T-helper 17 cell (primary cell): Measurements from ENCODE around the gene U2AF2. TPM values are rescaled to one million over a fixed set of nuclear protein-coding genes. Genes with fewer than 3 reads are reported as not detected.
A peak's percentile ranks its signal among the peaks of the same experiment; 100 is the strongest.

Experiments used
- ATAC-seq: fragments of 150-1000 bp; cut with Tn5 transposase; 2 replicates; pipeline ENCODE4 v1.10.0; 2021; ENCODE audit warnings: mild to moderate bottlenecking, moderate library complexity
- DNase-seq, 3 donors: peaks; one replicate each; pipeline versions ENCODE4 v3.0.0 to v3.0.0-alpha.2; 2020 to 2021
- H3K9me3 ChIP-seq: one replicate; pipeline ENCODE4 v1.7.0; 2013; ENCODE audit warnings: low read length, mild to moderate bottlenecking; ENCODE audit not compliant: control insufficient read depth, poor library complexity, severe bottlenecking
- H3K27ac Mint-ChIP-seq: one replicate; pipeline ENCODE4 v1.8.0; 2022; ENCODE audit warnings: mild to moderate bottlenecking, moderate library complexity, mixed read lengths
- H3K27me3 Mint-ChIP-seq: one replicate; pipeline ENCODE4 v1.8.0; 2022; ENCODE audit warnings: mixed read lengths
- H3K36me3 Mint-ChIP-seq: one replicate; pipeline ENCODE4 v1.8.0; 2022; ENCODE audit warnings: low read depth, mixed read lengths
- H3K4me1 Mint-ChIP-seq: one replicate; pipeline ENCODE4 v1.8.0; 2022; ENCODE audit warnings: mild to moderate bottlenecking, mixed read lengths
- H3K4me3 Mint-ChIP-seq: one replicate; pipeline ENCODE4 v1.8.0; 2022; ENCODE audit warnings: mild to moderate bottlenecking, moderate library complexity, mixed read lengths
- total RNA-seq, 4 donors: library from RNA in 2 of 4; stranded (reverse) in 2 of 4; gene quantifications; one replicate each; pipeline ENCODE4 v1.2.3 and lab custom pipeline; 2022 to 2026

The U2AF2 gene
- total RNA-seq, 2 donors from 2014 or later = 248 to 258 TPM

GRCh38 chr19:55625004-55625326 lies 29.9 kb upstream of the U2AF2 start:
- DNase-seq = no peak
- Mint-ChIP-seq H3K4me3 (peak overlapping the region; percentile 91), H3K4me1 (peaks cover 29% of the 10 kb centered on the region), H3K27me3 (no peaks in the 10 kb centered on the region), H3K27ac (peak overlapping the region; percentile 94), H3K36me3 (no peaks in the 10 kb centered on the region)
- no peaks in the 10 kb centered on the region for H3K9me3 ChIP-seq
- no peak for ATAC-seq

DNA sequence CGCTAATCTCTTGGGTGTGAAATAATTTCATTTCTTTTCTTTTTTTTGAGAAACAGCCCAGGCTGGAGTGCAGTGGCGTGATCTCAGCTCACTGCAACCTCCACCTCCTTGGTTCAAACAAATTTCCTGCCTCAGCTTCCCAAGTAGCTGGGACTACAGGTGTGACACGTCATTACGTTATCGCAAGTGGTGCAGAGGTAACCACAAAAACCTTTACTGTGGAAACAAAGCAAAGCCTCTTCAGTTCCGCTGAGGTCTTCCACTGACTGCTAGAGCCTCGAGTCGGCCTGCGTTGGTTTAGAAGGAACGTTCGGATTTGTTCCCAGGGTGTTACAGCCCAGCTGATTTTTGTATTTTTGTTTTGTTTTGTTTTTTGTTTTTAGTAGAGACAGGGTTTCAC lies 28.5 kb upstream of the U2AF2 start:
- Mint-ChIP-seq H3K27me3 (no peaks in the 10 kb centered on the region), H3K27ac (peak overlapping the region; percentile 94), H3K4me1 (peaks cover 26% of the 10 kb centered on the region), H3K36me3 (no peaks in the 10 kb centered on the region), H3K4me3 (peak overlapping the region; percentile 69)
- ATAC-seq (peak; percentile 73), DNase-seq (peak in 1 of 3 donors; percentile 48)
- no peaks in the 10 kb centered on the region for H3K9me3 ChIP-seq

DNA sequence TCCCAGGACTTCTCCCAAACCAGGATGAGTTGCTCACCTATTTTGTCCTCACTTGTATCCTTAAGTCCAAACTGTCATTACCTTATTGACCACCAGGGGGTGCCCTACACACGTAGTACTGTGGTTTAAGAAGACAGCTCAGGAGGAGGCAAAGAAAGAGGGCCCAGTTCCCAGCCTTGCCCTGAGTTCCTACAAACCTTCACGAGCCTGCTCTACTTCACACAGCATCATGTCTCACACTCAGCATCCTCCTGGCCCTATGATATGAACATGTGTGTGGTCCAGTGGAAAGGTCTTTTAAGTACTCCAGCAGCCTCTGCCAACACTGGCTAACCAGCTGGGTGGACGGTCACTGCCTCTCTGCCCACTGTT lies 22.4 kb upstream of the U2AF2 start:
- Mint-ChIP-seq H3K4me1 (peaks cover 44% of the 10 kb centered on the region), H3K4me3 (peak overlapping the region; percentile 61), H3K27me3 (no peaks in the 10 kb centered on the region), H3K27ac (peak overlapping the region; percentile 91), H3K36me3 (peaks cover 15% of the 10 kb centered on the region)
- DNase-seq (peak; percentile 59 to 88 (median 66)), ATAC-seq (peak; percentile 58)
- H3K9me3 ChIP-seq = no peaks in the 10 kb centered on the region

DNA sequence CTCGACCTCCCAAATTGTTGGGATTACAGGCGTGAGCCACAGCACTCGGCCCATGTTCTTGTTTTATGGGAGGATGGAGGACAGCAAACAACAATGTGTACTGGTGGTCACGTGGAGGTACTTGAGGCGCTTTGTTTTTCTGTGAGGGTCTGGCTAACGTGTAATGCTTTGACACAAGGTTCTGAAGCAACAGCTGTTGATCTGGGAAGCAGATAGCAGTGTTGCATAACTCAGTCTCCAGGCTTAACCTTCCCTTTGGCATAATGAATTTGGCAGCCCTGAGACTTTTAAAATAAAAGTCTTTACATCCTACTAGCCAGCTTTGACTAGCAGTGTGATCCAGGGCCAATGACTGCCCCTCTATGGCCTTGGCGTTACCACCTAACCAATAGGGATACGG lies 21.0 kb upstream of the U2AF2 start:
- Mint-ChIP-seq H3K27ac (peak overlapping the region; percentile 100), H3K36me3 (peaks cover 15% of the 10 kb centered on the region), H3K4me3 (no peak overlapping the region), H3K27me3 (no peaks in the 10 kb centered on the region), H3K4me1 (peaks cover 44% of the 10 kb centered on the region)
- ATAC-seq (no peak), DNase-seq (no peak)
- H3K9me3 ChIP-seq = no peaks in the 10 kb centered on the region

GRCh38 chr19:55635334-55635717 lies 19.5 kb upstream of the U2AF2 start:
- ATAC-seq (no peak), DNase-seq (no peak)
- no peaks in the 10 kb centered on the region for H3K9me3 ChIP-seq
- Mint-ChIP-seq H3K27me3 (no peaks in the 10 kb centered on the region), H3K4me1 (peaks cover 52% of the 10 kb centered on the region), H3K36me3 (peaks cover 15% of the 10 kb centered on the region), H3K27ac (peak overlapping the region; percentile 100), H3K4me3 (peak overlapping the region; percentile 100)

GRCh38 chr19:55635856-55636440 lies 18.9 kb upstream of the U2AF2 start:
- no peak for ATAC-seq
- no peaks in the 10 kb centered on the region for H3K9me3 ChIP-seq
- peak overlapping the region; percentile 100 for H3K4me3 Mint-ChIP-seq
- peak overlapping the region; percentile 100 for H3K27ac Mint-ChIP-seq
- peaks cover 15% of the 10 kb centered on the region for H3K36me3 Mint-ChIP-seq
- no peaks in the 10 kb centered on the region for H3K27me3 Mint-ChIP-seq
- peaks cover 54% of the 10 kb centered on the region for H3K4me1 Mint-ChIP-seq
- no peak for DNase-seq

DNA sequence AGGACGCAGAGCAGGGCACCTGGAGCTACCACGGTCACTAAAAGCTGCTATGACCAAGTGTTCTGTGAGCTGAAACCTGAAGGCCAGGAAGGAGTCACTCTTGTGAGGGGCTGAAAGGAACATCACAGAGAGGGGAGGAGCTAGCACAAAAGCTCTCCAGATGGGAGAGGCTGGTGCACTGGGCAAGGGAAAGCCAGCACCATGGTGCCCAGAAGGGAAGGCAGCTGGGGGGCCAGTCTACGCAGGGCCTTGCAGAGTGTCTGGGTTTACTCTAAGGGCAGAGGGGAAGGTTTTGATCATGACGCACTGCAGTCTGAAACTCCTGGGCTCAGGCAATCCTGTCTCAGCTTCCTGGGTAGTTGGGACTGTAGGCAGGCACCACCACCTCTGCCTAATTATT lies 18.1 kb upstream of the U2AF2 start:
- Mint-ChIP-seq H3K36me3 (peaks cover 15% of the 10 kb centered on the region), H3K4me1 (peaks cover 55% of the 10 kb centered on the region), H3K27ac (peak overlapping the region; percentile 100), H3K27me3 (no peaks in the 10 kb centered on the region), H3K4me3 (peak overlapping the region; percentile 100)
- H3K9me3 ChIP-seq = no peaks in the 10 kb centered on the region
- DNase-seq = no peak
- no peak for ATAC-seq

- peaks cover 15% of the 10 kb centered on the region for H3K36me3 Mint-ChIP-seq
- peak overlapping the region; percentile 100 for H3K27ac Mint-ChIP-seq
- H3K9me3 ChIP-seq = no peaks in the 10 kb centered on the region
- H3K27me3 Mint-ChIP-seq = no peaks in the 10 kb centered on the region
- DNase-seq (no peak), ATAC-seq (no peak)
- H3K4me1 Mint-ChIP-seq = peaks cover 54% of the 10 kb centered on the region
- H3K4me3 Mint-ChIP-seq = peak overlapping the region; percentile 70
These were observed 17.3 kb upstream of the U2AF2 start for GRCh38 chr19:55637534-55637933.

- peak in 2 of 3 donors; percentile 43 to 53 for DNase-seq
- Mint-ChIP-seq H3K4me3 (peak overlapping the region; percentile 34), H3K36me3 (peaks cover 15% of the 10 kb centered on the region)
These were observed 15.9 kb upstream of the U2AF2 start for GRCh38 chr19:55638864-55639359.

DNA sequence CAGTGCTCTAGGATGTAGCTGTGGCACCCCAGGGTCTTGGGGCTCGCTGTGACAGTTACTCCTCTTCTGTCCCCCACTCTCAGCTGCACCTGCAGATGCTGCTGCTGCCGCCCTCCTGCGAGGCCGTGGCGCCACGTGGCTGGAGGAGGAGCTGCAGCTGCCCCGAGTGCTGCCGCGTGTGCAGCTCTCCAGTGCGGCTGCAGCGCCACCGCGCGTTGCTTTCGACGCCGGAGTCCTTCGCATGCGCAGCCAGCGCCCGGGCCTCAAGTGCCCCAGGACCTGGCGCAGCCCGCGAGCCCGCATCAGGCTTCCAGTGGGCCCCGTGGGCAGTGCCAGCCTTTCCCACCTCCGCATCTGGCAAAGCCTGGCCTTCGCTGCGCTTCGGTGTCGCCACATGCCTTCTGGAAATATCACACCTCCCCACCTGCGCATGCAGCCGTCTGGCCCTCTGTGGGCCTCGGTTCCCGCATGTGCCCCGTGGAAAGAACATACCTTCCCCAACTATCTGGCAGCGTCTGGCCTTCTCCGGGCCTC lies 14.7 kb upstream of the U2AF2 start:
- no peaks in the 10 kb centered on the region for H3K27me3 Mint-ChIP-seq
- peaks cover 10% of the 10 kb centered on the region for H3K36me3 Mint-ChIP-seq
- peaks cover 61% of the 10 kb centered on the region for H3K4me1 Mint-ChIP-seq
- peak; percentile 57 for ATAC-seq
- peak overlapping the region; percentile 98 for H3K4me3 Mint-ChIP-seq
- H3K27ac Mint-ChIP-seq = peak overlapping the region; percentile 84
- H3K9me3 ChIP-seq = no peaks in the 10 kb centered on the region
- peak; percentile 64 to 66 (median 65) for DNase-seq

More at GRCh38 chr19:55638864-55639359, 15.9 kb upstream of the U2AF2 start:
- Mint-ChIP-seq H3K27ac (peak overlapping the region; percentile 100), H3K4me1 (peaks cover 60% of the 10 kb centered on the region), H3K27me3 (no peaks in the 10 kb centered on the region)
- no peaks in the 10 kb centered on the region for H3K9me3 ChIP-seq
- peak; percentile 32 for ATAC-seq

DNA sequence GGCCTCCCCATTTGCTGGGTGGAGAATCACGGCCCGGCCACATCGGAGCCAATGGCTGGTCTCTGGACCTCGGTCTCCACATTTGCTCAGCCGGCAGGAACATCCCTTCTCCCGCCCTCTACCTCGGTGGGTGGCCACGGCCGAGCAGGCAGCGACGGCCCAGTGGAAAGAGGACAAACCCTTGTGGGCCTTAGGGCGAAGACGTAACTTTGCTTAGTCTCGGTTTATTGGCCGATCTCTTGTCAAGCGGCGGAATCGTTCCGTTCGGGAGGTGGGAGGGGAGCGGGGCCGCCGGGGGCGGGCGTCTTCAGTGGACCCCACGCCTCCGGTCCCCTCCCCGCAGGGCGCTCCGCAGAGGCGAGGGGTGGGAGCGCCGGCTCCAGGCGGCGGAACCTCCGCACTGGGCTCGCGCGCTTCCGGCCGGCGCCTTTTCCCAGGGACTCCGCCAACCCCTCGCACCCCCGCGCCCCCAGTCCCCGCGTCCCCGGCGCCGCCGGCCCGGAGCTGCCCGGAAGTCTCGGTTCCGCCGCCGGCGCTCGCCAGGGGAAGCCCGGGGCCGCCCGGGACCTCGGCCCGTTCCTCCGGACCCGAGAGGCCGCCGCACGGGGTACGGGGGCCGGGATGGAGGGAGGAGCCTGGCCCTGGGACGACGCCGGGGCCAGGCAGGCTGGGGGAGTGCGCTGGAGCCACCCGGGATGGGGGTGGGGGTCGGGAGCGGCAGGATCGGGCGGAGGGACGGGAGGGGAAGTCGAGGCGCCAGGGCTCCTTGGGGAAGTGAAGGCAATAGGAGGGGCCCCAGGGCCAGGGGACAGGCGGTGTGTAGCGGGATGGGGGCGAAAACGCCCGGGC lies 14.0 kb upstream of the U2AF2 start, which contains the start of gene ZNF580:
Gene ZNF580, plus strand, starts transcription at position 426 of the 849 bp plus-strand sequence. CDS start 1,507 bp downstream, outside the sequence.
- Mint-ChIP-seq H3K27me3 (no peaks in the 10 kb centered on the region), H3K27ac (peak within 1 kb of the TSS; percentile 93), H3K4me1 (peaks cover 58% of the 10 kb centered on the region), H3K36me3 (peaks cover 7% of the 10 kb centered on the region), H3K4me3 (peak within 1 kb of the TSS; percentile 98)
- peak in 2 of 3 donors; percentile 32 to 50 for DNase-seq
- peak; percentile 20 for ATAC-seq
- no peaks in the 10 kb centered on the region for H3K9me3 ChIP-seq

GRCh38 chr19:55641426-55642152 lies 13.2 kb upstream of the U2AF2 start:
- H3K36me3 Mint-ChIP-seq = no peaks in the 10 kb centered on the region
- peak; percentile 4 for ATAC-seq
- H3K27me3 Mint-ChIP-seq = no peaks in the 10 kb centered on the region
- H3K27ac Mint-ChIP-seq = peak overlapping the region; percentile 93
- H3K4me1 Mint-ChIP-seq = peaks cover 50% of the 10 kb centered on the region
- H3K9me3 ChIP-seq = no peaks in the 10 kb centered on the region
- DNase-seq = no peak
- H3K4me3 Mint-ChIP-seq = peak overlapping the region; percentile 98
